ENCODE results near the gene YWHAB.

- TF ChIP-seq CTCF (conservative IDR thresholded peaks at IDR 0.05; ENCODE audit: low read length) (peak; percentile 70), EZH2phosphoT487 (IDR thresholded peaks at IDR 0.05; ENCODE audit: borderline replicate concordance) (no peak)
These were observed 25.9 kb downstream of the YWHAB start for GRCh38 chr20:44911264-44911921.

Measured in Loucy (cell line).